ENCODE data around the gene C1orf232.
A peak's percentile ranks its signal among the peaks of the same experiment; 100 is the strongest.

The C1orf232 gene

GRCh38 chr1:26177182-26177684 is 8.5 kb upstream of the C1orf232 start, which contains the start of gene CNKSR1:
CNKSR1 (plus strand) TSS chr1:26177491; CDS start chr1:26177548, 57 bp downstream.
- DNase-seq = no peak

- DNase-seq = no peak
These were observed 6.6 kb upstream of the C1orf232 start for GRCh38 chr1:26175346-26175745.

GRCh38 chr1:26171084-26172072 is 2.6 kb upstream of the C1orf232 start, which contains the start of gene ZNF593OS:
ZNF593OS (minus strand) TSS chr1:26171832; CDS start chr1:26171661, 171 bp downstream.
- DNase-seq = no peak

GRCh38 chr1:26170472-26170821 is 1.7 kb upstream of the C1orf232 start:
- no peak for DNase-seq

- peak; percentile 95 for DNase-seq
These were observed 1.1 kb upstream of the C1orf232 start, which contains the start of gene ZNF593 for GRCh38 chr1:26169669-26170471. ZNF593 (plus strand) TSS chr1:26169908; CDS start chr1:26169984, 76 bp downstream.

- DNase-seq = no peak
These were observed 413 bp upstream of the C1orf232 start for GRCh38 chr1:26169198-26169554.

GRCh38 chr1:26166719-26167281 is 2.0 kb downstream of the C1orf232 start:
- DNase-seq = no peak

- DNase-seq = no peak
These were observed 3.6 kb downstream of the C1orf232 start for GRCh38 chr1:26164861-26165842.

- no peak for DNase-seq
These were observed 4.5 kb downstream of the C1orf232 start for GRCh38 chr1:26164036-26164860.

- DNase-seq = no peak
These were observed 5.1 kb downstream of the C1orf232 start for GRCh38 chr1:26163684-26164035.

GRCh38 chr1:26162220-26162709 is 6.5 kb downstream of the C1orf232 start:
- DNase-seq = no peak

- peak; percentile 69 for DNase-seq
These were observed 7.1 kb downstream of the C1orf232 start for GRCh38 chr1:26161415-26162219.

GRCh38 chr1:26160527-26161414 is 8.0 kb downstream of the C1orf232 start:
- no peak for DNase-seq

GRCh38 chr1:26159743-26160039 is 9.1 kb downstream of the C1orf232 start:
- no peak for DNase-seq

GRCh38 chr1:26158908-26159742 is 9.6 kb downstream of the C1orf232 start, which contains the start of gene FAM110D:
FAM110D (plus strand) TSS chr1:26159079; CDS start chr1:26161292, 2,213 bp downstream.
- peak; percentile 66 for DNase-seq

GRCh38 chr1:26158271-26158907 is 10.4 kb downstream of the C1orf232 start:
- DNase-seq = no peak

Measured in femur (tissue), 1 donor.